ENCODE data around the gene SLC25A45.
A peak's percentile ranks its signal among the peaks of the same experiment; 100 is the strongest.
"Not testable (repeated sequence)": the region's sequence is repeated elsewhere in the genome, so short reads cannot be mapped to it uniquely, and the experiment has no call there.

SLC25A45 gene

GRCh38 chr11:65357856-65358356 lies 24.5 kb downstream of the SLC25A45 start:
- no peak for DNase-seq (ENCODE audit: low spot score)

- DNase-seq (ENCODE audit: low spot score), result no peak
Measured at GRCh38 chr11:65356394-65356972, 26.0 kb downstream of the SLC25A45 start.

- peak; percentile 79 for DNase-seq (ENCODE audit: low spot score)
Measured at GRCh38 chr11:65355776-65356393, 26.6 kb downstream of the SLC25A45 start.

GRCh38 chr11:65355013-65355775 lies 27.3 kb downstream of the SLC25A45 start:
- no peak for DNase-seq (ENCODE audit: low spot score)

GRCh38 chr11:65354265-65355012 lies 28.0 kb downstream of the SLC25A45 start, which contains the start of gene TIGD3:
Gene TIGD3 (plus strand): TSS chr11:65354751. CDS start chr11:65355809, 1,058 bp downstream.
- DNase-seq (ENCODE audit: low spot score), result peak; percentile 99

- DNase-seq (ENCODE audit: low spot score), result no peak
Measured at GRCh38 chr11:65353900-65354264, 28.6 kb downstream of the SLC25A45 start.

- DNase-seq (ENCODE audit: low spot score), result no peak
Measured at GRCh38 chr11:65353376-65353775, 29.1 kb downstream of the SLC25A45 start.

GRCh38 chr11:65352783-65353182 lies 29.7 kb downstream of the SLC25A45 start:
- no peak for DNase-seq (ENCODE audit: low spot score)

- DNase-seq (ENCODE audit: low spot score), result no peak
Measured at GRCh38 chr11:65351511-65351910, 30.9 kb downstream of the SLC25A45 start.

- DNase-seq (ENCODE audit: low spot score), result no peak
Measured at GRCh38 chr11:65341856-65342255, 40.6 kb downstream of the SLC25A45 start.

- DNase-seq (ENCODE audit: low spot score), result no peak
Measured at GRCh38 chr11:65340226-65340625, 42.2 kb downstream of the SLC25A45 start.

- DNase-seq (ENCODE audit: low spot score), result no peak
Measured at GRCh38 chr11:65338676-65339075, 43.8 kb downstream of the SLC25A45 start.

GRCh38 chr11:65334696-65335295 lies 47.6 kb downstream of the SLC25A45 start:
- DNase-seq (ENCODE audit: low spot score), result no peak

- DNase-seq (ENCODE audit: low spot score), result not testable (repeated sequence)
Measured at GRCh38 chr11:65332591-65332990, 49.9 kb downstream of the SLC25A45 start.

GRCh38 chr11:65330544-65330943 lies 51.9 kb downstream of the SLC25A45 start:
- DNase-seq (ENCODE audit: low spot score), result no peak

- peak; percentile 72 for DNase-seq (ENCODE audit: low spot score)
Measured at GRCh38 chr11:65329944-65330403, 52.5 kb downstream of the SLC25A45 start.

GRCh38 chr11:65329478-65329877 lies 53.0 kb downstream of the SLC25A45 start:
- DNase-seq (ENCODE audit: low spot score), result no peak

GRCh38 chr11:65327021-65327420 lies 55.4 kb downstream of the SLC25A45 start:
- DNase-seq (ENCODE audit: low spot score), result no peak

GRCh38 chr11:65325435-65325834 lies 57.0 kb downstream of the SLC25A45 start:
- no peak for DNase-seq (ENCODE audit: low spot score)

All from AG08396 (cell line).